ENCODE results near the gene TRABD2B. TPM values are rescaled to one million over a fixed set of nuclear protein-coding genes. Genes with fewer than 3 reads are reported as not detected.

The TRABD2B gene
- polyA plus RNA-seq, 1 donor: 3.0 TPM

DNA sequence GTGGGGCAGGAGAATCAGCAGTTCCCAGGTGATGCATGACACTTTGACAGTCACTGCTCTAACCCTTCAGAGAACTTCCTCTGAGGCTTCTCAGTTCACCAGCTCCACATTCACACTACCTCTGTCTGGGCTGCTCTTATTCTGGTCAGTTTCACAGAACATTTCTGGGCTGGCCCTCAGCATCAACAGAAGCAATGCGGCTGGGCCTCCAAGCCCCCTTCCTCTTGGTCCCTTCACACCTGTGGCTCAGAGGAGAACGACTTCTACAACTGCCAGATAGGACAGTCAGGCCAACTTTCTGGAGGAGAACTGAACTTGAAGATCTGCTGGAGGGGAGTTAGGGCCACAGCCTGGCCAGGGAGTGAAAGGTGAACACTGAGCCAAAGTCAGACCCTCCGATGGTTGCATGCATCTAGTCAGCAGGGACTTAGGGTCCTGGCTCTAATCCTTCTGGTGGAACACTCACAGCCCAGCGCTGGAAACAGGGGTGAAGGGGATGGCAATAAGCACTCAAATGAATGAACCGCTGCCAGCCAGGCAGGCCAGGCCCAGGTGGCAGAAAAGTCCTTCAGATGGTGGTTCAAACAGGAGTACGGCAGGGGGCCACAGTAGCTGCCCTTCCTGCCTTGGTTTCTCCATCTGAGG lies 285.2 kb downstream of the TRABD2B start:
- peaks cover 3% of the 10 kb centered on the region for H3K9me3 ChIP-seq (ENCODE audit: control insufficient read depth, low read depth, low read length)
- peaks cover 62% of the 10 kb centered on the region for H3K27me3 ChIP-seq (ENCODE audit: control insufficient read depth, insufficient read depth, low read length)
- WGBS (ENCODE audit: insufficient coverage, low lambda C conversion rate): no CpG with 5 or more reads among the region's 6 CpGs
- no peak for DNase-seq
- no peaks in the 10 kb centered on the region for H3K36me3 ChIP-seq (ENCODE audit: control insufficient read depth, insufficient read depth, low read length)
- H3K27ac ChIP-seq (ENCODE audit: low read length): no peak overlapping the region
- no peak overlapping the region for H3K4me3 ChIP-seq (ENCODE audit: low read length)
- peaks cover 21% of the 10 kb centered on the region for H3K4me1 ChIP-seq (ENCODE audit: control insufficient read depth, insufficient read depth, low read length)

DNA sequence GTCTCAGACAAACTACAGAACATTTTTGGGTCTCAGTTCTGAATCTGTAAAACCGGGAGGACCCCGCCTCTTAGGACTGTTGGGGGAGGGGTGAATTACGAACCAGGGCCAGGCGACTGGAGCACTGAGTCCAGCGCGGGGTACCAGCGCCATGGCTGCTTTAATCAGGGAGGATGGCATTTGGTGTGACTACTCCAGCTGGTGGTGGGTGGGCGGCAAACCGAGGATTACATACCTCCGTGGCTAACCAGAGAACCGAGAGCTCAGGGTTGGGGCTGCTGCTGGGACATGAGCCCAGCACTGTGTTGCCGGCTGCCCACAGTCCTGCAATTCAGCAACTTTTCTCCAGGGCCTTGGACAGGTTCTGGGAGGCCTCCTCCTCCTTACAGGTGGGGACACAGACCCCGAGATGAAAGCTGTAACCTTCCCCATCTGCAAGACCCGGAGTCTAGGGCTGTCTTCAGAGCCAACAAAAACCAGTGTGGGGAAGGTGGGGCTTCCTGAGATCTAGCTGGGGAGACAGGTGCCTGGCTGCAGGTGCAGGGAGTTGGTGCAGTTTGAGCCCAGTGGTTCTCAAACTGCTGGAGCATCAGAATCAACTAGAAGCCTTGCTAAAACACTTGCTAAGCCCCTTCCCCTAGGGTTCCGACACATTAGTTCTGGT lies 285.9 kb downstream of the TRABD2B start:
- Histone ChIP-seq H3K36me3 (ENCODE audit: control insufficient read depth, insufficient read depth, low read length) (no peaks in the 10 kb centered on the region), H3K27me3 (ENCODE audit: control insufficient read depth, insufficient read depth, low read length) (peaks cover 60% of the 10 kb centered on the region), H3K4me1 (ENCODE audit: control insufficient read depth, insufficient read depth, low read length) (peaks cover 21% of the 10 kb centered on the region), H3K4me3 (ENCODE audit: low read length) (no peak overlapping the region), H3K9me3 (ENCODE audit: control insufficient read depth, low read depth, low read length) (peaks cover 3% of the 10 kb centered on the region), H3K27ac (ENCODE audit: low read length) (no peak overlapping the region)
- no CpG with 5 or more reads among the region's 15 CpGs for WGBS (ENCODE audit: insufficient coverage, low lambda C conversion rate)
- DNase-seq: no peak

Other genes with a start within 250 kb of the TRABD2B start
- gene SLC5A9, start 225.3 kb upstream of the TRABD2B start, polyA plus RNA-seq: 133 TPM